ENCODE data around the gene CDCP2.

CDCP2 gene

DNA sequence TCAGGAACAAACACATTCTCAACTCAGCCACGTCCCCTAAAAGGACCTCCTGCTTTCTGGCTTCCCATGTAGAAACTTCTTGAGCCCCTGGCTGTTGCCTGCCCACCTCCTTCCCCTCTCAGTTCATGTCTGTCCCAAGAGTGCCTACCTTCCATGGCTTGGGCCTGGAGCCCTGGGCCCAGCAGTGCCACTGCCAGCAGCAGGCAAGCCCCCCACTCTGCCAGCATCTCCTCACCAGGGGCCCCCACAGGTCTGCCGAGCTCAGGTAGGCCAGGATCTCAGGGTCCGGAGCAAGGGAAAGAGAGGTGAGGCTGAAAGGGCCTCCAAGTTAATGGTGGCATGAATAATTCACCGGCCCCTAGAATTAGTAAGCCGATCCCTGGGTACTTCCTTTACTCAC lies at the start of gene CDCP2:
TSS of gene CDCP2 (minus strand) at position 305 of the 400 bp plus-strand sequence. CDS start at position 227, 78 bp downstream.
- no peak for DNase-seq

DNA sequence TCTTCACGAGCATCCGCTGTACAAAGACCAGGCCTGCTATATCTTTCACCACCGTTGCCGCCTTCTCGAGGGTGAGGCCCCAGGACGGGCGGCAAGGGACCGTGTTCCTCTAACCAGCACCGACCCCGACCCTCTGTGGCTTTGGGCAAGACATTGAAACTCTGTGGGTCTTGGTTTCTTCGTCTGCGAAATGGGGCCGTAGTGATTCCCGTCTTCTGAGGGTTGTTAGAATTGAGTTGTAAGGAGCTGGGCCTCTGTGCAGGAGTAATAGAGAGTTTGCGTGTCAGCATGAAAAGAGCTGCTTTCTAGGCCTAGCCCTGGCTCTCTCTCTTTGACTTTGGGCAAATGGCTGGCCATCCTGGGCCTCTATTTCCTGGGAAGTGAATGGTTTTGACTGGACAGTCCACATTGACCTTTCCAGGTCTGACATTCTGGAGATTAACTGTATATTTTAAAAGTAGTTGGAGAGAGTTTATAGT lies 47.8 kb upstream of the CDCP2 start:
- DNase-seq = no peak

DNA sequence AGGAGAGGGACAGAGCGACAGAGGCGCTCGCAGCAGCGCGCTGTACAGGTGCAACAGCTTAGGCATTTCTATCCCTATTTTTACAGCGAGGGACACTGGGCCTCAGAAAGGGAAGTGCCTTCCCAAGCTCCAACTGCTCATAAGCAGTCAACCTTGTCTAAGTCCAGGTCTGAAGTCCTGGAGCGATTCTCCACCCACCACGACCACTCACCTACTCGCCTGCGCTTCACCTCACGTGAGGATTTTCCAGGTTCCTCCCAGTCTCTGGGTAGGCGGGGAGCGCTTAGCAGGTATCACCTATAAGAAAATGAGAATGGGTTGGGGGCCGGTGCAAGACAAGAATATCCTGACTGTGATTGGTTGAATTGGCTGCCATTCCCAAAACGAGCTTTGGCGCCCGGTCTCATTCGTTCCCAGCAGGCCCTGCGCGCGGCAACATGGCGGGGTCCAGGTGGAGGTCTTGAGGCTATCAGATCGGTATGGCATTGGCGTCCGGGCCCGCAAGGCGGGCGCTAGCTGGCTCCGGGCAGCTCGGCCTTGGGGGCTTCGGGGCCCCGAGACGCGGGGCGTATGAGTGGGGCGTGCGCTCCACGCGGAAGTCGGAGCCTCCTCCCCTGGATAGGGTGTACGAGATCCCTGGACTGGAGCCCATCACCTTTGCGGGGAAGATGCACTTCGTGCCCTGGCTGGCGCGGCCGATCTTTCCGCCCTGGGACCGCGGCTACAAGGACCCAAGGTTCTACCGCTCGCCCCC lies 47.1 kb upstream of the CDCP2 start, which contains the start of the genes CYB5RL and MRPL37:
TSS of gene CYB5RL (minus strand) at position 266 of the 754 bp plus-strand sequence. CDS start 4,414 bp downstream, outside the sequence.
TSS of gene MRPL37 (plus strand) at position 403 of the 754 bp plus-strand sequence. CDS start at position 480, 77 bp downstream.
- DNase-seq = peak; percentile 96 to 98

GRCh38 chr1:54199151-54199764 lies 46.5 kb upstream of the CDCP2 start:
- DNase-seq = peak in 1 of 2 experiments; percentile 18

- DNase-seq = no peak
These were observed 40.7 kb upstream of the CDCP2 start for GRCh38 chr1:54193453-54193852.

- DNase-seq = no peak
These were observed 38.7 kb upstream of the CDCP2 start for GRCh38 chr1:54191525-54191924.

DNA sequence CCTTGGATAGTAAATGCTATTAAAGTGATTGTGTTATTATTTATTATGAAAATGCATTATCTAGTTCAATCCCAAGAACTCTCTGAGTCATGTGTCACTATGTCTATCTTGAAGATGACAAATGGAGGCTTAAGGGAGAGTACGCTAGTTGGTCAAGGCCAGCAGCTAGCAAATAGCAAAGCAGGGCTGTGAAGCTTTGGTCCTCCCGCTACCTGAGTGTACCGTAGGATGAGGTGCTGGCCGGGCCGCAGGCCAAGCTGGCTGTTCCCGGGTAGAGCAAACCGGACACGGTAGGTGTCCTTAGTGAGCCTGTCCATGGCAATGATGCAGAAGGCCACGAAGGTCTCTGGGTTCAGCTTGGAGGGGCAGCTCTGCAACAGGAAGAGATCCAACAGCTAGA lies 37.7 kb upstream of the CDCP2 start:
- no peak for DNase-seq

DNA sequence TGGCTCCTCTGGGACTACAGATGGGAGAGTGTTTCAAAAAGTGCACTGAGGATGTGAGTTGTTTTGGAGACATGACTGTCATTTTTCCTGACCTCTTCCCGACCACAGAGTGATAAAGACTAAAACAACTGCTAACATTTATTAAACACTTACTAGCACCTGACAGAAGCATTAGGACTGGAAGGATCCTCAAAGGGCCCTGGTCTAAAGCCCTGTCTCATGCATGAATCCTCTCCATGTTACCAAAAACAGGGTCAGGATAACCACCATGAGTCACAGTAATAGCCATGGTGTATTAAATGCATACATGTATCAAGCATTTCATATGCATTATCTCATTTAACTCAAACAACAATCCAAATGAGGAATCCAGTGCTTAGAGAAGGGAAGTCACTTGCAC lies 35.5 kb upstream of the CDCP2 start:
- no peak for DNase-seq

- no peak for DNase-seq
These were observed 33.3 kb upstream of the CDCP2 start for GRCh38 chr1:54186056-54186455.

- no peak for DNase-seq
These were observed 28.0 kb upstream of the CDCP2 start for GRCh38 chr1:54180701-54181360.

DNA sequence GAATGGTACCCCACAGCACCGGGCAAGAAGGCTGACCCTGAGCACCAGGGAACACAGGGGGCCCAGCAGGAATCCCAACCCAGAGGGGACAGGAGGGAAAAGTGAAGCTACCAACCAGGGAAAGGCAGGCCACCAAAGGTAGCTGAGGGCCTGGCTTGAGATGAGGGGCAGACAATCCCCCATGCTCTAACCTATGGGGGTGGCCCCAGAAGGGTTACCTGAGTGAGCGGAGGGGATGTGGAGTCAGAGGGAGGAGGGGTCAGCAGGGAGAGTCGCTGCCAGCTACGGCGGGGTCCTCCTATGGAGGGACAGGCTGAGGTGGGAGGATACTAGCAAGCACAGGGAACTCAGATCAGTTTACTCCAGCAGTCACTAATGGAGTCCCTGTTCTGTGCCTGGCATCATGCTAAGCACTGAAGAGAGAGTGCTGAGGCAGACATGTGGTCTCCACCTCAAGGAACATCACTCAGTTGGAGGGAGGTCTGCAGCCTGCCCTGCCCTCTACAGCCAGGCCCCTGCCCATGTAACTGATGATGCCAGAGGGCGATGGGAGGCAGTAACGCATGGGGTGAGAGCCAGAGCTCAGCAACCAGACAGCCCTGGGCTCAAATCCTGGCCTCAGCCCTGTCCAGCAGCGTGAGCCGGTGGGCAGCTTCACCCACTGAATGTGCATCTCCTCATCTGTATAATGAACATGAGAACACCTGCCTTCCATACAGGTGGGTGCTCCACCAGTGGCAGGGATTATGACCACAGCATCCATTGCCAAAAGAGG lies 25.7 kb upstream of the CDCP2 start:
- no peak for DNase-seq

DNA sequence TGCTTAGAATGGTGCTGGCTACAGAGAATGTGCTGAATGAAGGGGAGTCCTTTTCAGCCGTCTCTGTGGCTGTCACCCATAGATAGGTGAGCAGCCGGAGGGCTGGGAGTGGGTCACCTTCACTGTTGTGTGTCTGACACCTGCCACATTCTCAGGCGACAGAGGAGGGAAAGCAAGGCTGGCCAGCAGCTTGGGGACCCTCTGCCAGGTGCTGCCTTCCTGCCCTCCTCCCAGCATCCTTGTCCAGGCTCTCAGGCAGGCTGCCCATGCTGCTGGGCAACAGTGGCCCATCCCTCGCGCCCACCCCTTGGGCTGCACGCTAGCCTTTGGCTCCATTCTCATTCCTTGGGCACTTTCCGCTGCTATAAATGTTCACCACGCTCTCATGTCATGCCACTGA lies 24.9 kb upstream of the CDCP2 start:
- DNase-seq = no peak

GRCh38 chr1:54176621-54177327 lies 24.0 kb upstream of the CDCP2 start:
- DNase-seq = no peak

- DNase-seq = no peak
These were observed 21.3 kb upstream of the CDCP2 start for GRCh38 chr1:54174106-54174505.

DNA sequence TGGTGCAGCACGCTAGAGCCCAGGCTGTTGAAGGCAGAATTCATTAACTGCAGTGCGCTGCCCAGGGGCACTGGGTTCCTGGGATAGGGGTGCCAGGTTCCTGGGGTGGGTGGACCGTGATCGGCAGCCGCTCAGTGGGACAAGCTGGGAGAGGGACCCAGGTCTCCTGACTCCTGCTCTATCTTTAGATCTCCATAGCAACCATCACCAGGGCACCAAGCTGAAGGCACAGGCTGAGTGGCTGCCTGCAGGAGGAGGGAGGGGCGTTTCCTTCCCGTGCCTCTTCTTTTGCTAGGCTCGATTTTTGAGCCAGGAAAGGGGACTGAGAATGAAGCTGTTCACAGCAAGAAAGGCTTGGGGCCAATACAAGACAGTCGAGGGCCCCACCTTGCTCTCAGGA lies 20.9 kb upstream of the CDCP2 start:
- DNase-seq = no peak

DNA sequence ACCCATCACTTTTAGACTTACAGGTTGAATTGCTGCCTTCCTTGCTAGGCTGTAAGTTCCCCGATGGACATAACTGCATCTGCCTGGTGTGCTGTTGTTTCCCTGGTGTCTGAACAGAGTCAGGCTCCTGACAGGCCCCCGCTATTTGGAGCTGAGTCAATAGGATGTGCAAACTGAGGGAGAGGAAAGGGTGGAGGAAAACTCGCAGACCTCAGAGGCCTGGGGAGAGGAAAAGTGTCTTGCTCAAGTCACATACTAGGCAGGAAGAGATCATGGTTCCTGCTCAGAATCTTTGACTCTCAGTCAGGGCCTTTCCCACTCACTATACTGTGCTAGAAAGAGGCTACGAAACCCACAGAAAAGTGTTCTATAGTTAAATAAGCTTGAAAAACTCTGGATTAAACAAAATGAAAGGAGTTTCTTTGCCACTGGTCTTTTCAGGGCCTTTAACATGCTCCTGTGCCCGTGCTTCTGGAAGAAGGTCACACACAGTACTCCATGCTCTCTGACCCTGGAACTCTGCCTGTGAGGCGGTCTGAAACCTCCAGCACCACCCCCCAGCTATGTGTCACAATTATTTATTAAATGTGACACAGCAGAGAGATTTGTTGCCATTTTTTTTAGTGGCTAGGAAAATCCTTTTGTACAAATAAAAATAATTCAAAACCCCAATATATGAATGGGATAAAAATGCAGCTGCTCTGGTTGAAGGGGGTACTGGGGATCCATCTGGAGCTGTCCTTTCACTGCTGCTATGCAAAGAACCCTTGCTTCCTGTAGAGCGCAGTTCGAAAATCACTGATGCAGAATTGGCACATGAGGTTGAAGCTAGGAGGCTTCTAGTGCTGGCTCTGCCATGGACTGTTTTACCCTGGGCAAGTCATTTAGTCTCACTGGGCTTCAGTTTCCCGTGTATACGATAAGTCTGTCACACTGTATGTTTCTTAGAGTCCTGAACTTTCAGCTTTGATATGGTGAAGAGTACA lies 20.1 kb upstream of the CDCP2 start:
- DNase-seq = no peak

- DNase-seq = no peak
These were observed 18.8 kb upstream of the CDCP2 start for GRCh38 chr1:54171606-54172005.

- DNase-seq = no peak
These were observed 18.2 kb upstream of the CDCP2 start for GRCh38 chr1:54171016-54171415.

DNA sequence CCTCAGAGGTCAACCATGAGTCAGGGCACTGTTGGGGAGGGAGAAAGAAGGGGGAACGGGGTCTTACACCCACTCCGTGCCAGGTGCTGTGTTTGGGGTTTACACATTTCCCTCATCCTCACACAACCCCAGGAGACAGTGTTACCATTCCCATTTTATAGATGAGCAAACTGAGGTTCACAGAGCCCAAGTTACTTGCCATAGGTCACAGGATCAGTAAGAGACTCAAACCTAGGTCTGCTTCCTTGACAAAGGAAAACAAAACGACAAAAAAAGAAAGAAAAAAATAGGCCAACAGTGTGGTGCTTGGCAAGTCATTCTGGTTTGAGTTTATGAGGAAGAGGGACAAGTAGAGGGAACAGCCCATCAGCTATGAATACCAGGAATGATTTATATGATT lies 16.3 kb upstream of the CDCP2 start:
- no peak for DNase-seq

GRCh38 chr1:54168206-54168965 lies 15.6 kb upstream of the CDCP2 start:
- DNase-seq = no peak

All from SHP77 (cell line).